Brain pericyte (primary cell): ENCODE data around the gene PCAT6.
"Not testable (repeated sequence)": the region's sequence is repeated elsewhere in the genome, so short reads cannot be mapped to it uniquely, and the experiment has no call there.

Experiments
- DNase-seq: peaks from one replicate; pipeline ENCODE4 v3.0.0-alpha.2; 2012; ENCODE audit warnings: low read depth, low spot score

Gene PCAT6

DNA sequence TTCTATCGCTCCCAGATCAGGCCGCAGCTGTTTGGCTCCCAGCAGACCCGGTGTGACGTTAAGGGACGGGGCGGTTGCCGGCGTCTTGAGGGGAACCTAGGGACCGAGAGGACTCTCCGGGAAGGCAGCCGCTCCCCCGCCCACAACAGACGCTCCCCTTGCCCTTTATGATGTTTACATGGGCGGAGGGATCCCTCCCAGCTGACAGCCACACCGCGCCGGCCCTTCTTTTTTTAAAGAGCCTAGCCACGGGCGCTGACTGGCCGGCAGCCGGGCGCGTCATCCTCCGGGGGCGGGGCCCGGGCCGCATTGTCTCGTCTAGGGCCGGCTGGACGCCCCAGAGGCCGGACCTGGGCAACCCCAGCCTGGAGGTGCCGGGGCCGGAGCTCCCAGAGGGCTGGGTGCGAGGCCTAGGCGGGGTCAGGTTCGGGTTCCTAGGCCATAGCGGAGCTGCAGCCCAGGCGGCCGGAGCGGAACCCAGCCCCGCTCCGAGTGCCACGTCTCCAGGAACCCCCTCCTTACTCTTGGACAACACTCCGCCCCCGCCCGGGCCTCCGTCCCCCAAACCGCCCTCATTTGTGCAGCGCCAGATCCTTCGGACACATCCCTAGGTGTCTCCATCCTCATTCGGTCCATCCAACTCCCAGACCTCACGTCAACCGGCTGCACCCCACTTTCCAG, at the start of gene PCAT6:
Gene PCAT6 (plus strand): TSS at position 340 of the 681 bp plus-strand sequence.
- peak; percentile 71 for DNase-seq

DNA sequence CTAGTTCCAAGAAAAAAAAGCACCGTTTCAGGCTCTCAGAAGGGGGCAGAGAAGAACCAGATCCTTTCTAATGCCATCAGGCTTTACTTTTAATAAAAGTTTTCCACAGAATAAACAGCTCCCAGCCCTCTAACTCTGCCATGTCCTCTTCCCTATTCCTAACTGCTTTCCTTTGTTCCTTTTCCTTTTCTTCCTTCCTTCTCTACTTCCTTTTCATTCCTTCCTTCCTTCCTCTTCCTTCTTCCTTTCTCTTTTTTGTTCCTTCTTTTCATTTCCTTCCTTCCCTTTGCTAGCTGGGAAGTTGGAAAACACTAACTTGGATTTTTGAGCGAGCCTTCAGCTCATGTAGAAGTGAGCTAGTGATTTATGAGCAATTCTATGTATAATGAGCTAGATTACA, 48.7 kb upstream of the PCAT6 start:
- no peak for DNase-seq

DNA sequence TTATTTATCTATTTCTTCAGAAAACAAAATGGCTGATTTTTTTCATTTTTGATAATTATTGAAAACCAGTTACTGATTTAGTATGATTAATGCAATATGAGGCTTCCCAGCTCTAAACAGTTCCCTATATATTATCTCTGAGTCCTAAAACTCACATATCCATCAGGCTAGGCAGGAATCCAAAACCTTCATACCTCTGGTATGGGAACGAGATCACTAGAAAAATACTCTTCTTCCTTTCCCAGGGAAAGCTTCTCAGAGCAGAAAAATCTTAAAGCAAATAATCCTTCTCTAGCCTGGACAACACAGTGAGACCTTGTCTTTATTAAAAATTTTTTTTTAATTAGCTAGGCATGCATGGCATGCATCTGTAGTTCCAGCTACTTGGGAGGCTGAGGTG, 45.0 kb upstream of the PCAT6 start:
- DNase-seq: no peak

DNA sequence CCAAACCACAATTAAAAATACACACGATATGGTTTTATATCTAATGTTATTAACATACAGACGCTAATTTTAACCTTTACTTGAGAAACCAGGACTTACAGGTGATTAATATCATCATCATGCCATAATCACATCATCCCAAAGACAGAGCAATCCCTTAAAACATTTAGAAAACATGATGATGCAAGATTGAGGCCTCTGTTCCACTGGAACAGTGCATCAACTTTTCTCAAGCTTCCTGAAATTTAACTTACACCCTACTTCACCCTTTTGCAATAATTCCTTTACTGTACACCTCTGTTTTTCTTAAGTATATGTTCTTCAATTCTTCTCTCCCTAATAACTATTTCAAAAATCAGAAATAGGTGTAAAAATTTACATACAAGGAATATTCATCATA, 40.6 kb upstream of the PCAT6 start:
- DNase-seq: no peak

DNA sequence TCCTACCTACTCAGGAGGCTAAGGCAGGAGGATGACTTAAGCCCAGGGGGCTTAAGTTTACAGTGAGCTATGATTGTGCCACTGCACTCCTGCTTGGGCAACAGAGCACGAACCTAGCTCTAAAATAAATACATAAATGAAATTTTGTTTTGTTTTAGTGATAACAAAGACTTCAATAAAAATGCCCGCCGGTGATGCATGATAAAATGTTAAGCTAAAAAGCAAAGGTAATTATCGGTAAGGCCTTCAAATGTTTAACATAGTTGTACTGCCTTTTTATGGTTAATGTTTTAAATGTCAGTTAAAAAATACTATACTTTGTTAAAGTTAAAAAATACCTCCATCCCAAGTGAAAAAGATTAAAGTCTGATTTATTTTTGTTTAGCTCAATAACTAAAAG, 29.6 kb upstream of the PCAT6 start:
- DNase-seq: no peak

DNA sequence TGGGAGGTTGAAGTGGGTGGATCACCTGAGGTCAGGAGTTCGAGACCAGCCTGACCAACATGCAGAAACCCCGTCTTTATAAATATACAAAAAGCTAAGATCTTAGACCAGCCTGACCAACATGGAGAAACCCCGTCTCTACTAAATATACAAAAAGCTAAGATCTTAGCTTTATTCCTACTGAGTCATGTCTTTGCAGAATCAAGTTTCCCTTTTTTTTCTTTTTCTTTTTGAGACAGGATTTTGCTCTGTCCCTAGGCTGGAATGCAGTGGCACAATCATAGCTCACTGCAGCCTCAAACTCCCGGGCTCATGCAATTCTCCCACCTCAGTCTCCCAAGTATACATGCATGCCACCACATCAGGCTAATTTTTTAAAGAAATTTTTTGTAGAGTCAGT, 23.9 kb upstream of the PCAT6 start:
- DNase-seq: no peak

DNA sequence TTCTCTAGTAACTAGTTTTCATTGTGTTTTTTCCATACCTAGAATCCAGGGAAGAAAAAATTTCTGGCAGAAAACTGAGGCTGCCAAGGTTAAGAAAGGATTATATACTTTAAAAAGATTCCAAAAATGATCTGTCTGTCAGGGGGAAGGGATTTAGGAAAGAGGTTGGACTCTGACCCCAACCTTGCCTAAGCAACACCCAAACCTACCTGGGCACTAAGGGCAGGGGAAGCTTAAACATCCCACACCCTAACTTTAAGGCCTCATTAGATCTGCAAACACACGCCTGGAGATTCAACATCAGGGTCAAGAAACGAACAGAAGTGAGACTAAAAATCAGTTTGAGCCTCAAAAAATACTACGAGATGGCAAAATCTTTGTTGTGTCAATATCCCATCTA, 22.0 kb upstream of the PCAT6 start:
- no peak for DNase-seq

DNA sequence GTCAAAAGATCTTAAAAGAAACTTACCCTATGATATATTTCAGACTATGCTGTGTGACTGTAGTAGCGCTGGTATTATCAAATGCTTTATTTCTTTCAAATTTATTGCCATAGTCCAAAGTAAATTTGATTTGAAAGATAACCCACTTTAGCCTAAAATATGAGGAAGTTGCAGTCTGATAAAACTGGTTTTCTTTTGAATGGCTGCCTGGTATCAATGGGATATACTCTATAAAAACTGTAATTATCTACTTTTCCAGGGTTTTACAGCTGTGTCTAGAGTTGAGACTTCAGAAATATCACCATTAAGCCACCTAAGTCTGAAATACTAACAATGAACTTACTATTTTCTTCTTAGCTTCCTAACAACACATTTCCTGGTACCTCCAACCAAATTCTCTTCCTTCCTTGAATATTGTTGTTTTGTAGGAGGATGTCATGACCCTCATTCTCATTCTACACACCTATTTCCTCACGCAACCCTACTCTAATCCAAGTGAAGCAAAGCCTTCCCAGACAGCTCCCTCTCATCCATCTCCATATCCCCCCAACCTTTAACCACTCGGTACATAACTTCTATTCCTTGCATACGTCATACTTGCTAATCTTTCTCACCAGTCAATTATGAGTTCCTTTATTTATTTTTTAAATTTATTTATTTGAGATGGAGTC, 19.5 kb upstream of the PCAT6 start:
- DNase-seq: no peak

DNA sequence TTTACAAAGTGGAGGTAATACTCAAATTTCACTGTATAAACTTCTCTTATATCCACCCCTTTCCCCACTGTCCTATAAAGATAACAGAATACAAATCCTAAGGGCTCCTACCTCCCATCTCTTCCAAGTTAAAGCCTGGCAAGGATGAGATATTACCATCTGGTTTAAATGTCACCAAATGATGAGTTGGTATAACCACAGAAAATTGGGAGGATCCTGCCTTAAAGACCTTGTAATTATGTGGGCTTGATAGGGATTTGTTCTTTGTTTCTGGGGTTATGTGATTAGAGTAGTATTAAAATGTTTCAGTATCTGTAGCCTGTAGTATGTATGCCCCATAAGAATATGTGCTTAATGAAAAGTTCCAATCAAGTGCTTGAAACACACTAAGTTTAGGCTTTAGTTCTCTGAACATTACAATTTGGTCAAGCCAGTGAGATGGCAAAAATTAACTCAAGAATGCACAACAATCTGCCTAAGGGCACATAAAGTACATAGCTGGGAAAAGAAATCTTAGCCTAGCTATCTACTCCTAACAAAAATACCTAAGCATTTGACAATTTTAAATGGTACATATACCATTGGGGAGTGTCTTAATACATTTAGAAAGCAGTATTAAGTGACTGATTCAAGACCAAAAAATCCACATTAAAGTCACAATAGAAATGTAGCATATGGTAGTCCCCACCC, 16.6 kb upstream of the PCAT6 start:
- DNase-seq: no peak

DNA sequence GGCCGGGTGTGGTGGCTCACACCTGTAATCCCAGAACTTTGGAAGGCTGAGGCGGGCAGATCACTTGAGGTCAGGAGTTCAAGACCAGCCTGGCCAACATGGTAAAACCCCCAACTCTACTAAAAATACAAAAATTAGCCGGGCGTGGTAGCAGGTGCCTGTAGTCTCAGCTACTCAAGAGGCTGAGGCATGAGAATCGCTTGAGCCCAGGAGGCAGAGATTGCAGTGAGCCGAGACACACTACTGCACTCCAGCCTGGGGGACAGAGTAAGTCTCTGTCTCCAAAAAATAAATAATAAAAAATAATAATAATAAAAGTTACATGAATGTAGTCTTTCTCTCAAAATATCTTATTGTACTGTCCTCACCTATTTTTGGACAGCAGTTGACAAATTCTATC, 15.8 kb upstream of the PCAT6 start:
- DNase-seq: not testable (repeated sequence)

DNA sequence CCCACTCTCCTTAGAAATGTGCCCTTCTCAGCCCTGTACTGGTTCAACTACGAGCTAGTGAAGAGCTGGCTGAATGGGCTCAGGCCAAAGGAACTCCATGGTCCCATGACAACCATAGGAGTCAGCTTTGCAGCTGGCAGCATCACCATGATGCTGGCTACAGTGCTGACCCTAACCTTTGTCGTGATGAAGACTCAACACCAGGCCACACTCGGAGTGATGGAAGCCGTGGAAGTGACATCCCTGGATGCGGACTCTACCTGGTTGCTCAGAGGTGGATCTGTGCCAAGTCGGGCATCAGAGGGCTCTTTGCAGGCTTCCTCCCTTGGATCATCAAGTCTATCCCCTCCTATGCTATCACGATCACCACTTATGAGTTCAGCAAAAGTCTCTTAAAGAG, 14.1 kb upstream of the PCAT6 start:
- no peak for DNase-seq

DNA sequence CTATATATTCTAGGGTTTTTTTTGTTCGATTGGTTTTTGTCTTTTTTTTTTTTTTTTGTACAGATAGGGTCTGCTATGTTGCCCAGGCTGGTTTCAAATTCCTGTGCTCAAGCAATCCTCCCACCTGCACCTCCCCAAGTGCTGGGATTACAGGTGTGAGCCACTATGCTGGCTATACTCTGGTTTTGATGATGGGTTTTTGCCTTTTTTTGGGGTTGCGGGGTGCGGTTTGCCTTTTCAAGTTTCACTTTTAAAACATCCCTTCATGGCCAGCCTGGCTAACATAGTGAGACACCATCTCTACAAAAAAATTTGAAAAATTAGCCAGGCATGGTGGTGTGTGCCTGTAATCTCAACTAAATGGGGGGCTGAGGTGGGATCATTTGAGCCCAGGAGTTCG, 12.5 kb upstream of the PCAT6 start:
- DNase-seq: no peak

DNA sequence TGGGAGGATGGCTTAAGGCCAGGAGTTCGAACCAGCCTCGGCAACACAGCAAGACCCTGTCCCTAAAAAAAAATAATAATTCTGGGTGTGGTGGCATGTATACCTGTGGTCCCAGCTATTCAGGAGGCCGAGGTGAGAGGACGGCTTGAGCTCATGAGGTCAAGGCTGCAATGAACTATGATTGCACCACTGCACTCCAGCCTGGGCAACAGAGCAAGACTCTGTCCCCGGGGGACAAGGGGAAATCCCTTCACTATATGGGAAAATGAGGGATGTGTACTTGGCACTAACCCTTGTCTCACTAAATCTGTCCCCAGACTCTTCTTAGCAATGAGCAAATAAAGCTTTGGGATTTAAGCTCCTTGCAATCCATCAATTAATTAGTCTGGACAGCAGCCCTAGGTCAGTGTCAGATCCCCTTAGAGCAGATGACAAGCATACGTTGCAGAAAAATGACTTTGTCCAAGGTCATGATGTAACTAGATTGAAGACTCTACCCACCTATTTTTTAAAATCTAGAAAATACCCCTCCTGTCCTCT, 11.9 kb upstream of the PCAT6 start:
- no peak for DNase-seq

DNA sequence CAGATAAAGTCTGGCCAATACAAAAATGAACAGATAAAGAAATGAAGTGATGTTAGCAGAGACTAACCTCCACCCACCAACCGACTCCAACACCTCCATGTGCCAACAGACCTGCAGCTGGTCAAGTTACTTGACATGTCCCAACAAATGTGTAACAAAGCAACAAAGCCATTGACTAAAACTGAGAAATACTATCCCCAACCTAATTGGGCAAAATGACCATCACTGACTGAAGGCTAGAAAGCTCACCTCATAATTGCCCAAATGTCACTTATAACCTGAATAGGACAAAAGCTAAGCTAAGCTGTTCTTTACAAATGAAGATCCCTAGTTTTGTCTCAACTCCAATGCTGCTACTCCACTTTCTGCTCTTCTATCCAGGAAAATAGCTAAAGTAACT, 10.0 kb upstream of the PCAT6 start:
- DNase-seq: no peak

DNA sequence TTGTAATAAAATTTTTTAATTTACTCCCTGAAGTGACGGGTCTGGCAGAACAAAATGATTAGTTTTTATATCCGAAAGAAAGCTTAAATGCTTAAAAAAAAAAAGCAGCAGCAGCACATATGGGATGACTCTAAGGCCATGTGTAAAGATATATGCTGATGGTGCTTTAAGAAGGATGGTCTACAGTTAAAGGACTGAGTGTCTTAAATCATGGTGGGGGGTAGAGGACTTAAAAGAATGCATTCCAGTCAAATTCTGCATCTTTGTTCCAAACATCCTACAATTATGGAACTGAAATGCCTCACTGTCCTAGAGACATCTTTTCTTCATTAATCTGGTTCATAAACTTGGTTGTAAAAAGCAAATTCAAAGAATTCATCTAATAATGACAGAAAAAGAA, 9.6 kb upstream of the PCAT6 start:
- no peak for DNase-seq

DNA sequence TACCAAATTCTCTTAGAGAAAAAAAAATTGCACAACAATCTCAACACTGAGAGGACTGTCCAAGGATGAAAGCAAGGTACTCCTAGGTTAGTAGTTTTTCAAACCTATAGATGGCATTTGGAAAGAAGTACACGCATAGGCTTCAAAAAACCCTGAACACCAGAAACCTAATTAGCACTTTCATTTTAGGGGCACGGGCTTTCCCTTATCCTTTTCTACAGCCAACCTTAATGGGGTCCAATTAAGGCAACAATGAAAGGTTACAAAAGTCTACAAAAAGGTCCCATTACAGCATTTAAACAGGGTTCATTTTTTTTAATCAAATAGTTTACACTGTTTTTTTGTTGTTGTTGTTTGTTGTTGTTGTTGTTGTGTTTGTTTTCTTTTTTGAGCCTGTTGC, 8.7 kb upstream of the PCAT6 start:
- no peak for DNase-seq

DNA sequence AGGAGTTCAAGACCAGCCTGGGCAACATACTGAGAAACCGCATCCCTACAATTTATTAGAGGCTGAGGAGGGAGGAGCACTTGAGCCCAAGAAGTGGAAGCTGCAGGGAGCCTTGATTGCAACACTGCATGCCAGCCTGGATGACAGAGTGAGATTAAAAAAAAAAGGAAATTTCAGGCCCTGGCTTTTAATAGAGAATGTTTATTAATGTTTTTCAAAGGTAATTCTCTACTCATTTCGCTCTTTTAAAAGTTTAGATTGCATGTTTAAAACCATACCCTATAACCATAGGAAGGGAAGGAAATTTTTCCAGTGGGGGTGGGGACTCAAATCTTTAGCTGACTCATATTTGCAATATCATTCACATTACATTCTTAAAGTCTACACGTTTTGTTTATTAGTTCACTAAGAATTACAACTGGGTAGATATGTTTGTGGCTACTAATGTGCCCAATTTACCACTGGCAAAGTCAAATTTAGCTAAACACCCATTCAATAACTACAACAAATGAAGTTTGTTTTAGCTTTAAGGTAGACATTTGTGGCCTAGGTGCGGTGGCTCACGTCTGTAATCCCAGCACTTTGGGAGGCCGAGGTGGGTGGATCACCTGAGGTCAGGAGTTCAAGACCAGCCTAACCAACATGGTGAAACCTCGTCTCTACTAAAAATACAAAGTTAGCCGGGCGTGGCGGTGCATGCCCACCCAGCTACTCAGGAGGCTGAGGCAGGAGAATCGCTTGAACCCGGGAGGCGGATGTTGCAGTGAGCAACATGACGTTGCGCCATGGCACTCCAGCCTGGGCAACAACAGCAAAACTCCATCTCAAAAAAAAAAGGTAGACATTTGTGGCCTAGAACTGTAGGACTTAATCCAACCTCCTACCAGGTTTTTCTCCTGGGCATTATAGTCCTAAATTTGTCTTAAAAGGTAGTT, 7.5 kb upstream of the PCAT6 start:
- DNase-seq: no peak

DNA sequence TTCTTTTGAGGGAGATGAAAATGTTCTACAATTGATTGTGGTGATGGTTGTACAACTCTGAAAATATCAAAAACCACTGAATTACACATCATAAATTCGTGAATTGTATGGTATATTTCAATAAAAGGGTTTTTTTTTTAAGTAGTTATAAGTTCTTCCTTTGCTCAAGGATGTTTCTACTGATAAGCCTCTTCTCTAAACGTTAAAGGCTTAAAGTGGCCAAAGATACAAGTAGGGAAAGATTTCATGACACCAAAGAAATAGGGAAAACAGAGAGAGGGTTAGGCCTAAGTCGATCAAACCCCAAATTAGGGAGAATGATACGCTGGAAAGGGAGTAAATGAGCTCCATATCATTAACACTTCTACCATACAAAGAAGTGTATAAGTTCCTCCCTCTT, 6.6 kb upstream of the PCAT6 start:
- DNase-seq: no peak

DNA sequence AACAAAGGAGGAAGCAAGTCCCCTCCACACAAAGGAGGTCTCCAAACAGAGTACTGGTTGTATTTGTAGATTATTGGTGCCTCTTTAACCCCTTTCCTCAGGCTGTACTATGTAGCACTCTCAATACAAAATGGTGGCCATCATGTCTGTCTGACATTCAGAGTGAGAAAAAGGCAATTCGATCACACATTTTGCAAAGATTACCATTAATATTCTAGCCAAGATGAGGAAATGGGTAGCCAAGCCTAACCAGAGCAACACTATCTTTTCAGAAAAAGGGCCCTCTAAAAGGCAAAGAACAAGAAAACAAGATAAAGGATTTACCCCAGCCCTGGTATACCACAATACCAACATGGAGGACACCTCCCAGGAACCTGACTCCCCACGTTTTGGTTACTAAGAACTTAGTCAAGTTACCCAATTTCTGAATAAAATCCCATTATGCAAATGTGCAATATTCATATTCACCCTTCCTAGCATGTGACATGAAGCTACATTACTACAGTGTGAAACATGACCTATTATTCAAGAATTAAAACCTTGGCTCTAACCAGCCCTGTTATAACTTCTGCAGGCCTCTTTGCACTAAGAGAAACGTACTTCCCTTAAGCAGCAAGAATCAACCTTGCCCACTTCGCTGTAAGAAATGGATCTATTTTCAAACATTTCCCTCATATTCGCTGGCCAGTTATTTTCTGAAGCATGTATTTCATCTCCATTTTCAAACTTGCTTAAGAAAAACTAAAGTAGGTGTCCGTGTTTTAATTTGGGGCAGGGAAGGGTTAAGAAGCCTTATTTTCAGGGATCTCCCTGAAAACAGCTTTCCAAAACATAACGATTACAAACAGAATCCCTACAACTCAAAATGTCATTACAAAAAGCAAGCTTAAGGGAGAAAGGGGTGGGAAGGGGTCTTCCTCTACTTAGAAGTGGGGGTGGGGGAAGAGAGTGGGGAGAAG, 4.6 kb upstream of the PCAT6 start:
- DNase-seq: no peak

DNA sequence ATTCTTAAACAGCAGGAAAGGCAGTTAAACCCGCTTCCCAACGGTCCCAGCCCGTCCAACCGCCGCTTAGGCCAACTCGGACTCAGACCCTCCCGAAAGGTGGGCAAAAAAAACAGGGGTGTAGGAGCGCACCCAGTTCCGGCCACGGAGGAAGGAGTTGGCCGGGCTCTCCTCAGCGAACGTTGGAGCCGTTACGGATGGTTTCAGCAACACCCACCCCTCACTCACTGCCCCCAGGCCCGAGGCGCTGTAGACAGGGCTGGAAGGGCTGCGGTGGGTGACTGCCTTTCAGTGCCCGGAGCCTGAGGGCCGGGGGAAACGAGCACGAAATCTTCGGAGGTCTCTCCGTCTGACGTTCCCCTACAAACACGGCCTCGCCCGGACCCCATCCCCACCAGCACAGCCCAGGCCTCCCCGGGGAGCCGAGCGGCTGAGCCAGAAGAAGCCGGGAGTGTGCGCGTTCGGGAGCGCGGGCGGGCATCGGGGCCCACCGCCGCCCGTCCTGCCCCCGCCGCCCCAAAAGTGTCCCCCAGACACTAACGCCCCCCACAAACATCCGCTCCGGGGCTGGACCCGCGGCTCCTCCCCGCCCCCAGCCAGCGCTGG, 3.8 kb upstream of the PCAT6 start:
- no peak for DNase-seq
